ENCODE data around the gene CDK15.

Gene CDK15

GRCh38 chr2:201866643-201867473 lies 60.5 kb downstream of the CDK15 start:
- Histone ChIP-seq H3K79me2 (no peaks in the 10 kb centered on the region), H3K4me3 (ENCODE audit: low read depth, low read length) (no peak overlapping the region), H3K9me3 (ENCODE audit: control insufficient read depth, low read length) (no peaks in the 10 kb centered on the region)

GRCh38 chr2:201871471-201871870 lies 65.1 kb downstream of the CDK15 start:
- Histone ChIP-seq H3K79me2 (no peaks in the 10 kb centered on the region), H3K27ac (no peak overlapping the region), H2AFZ (no peak overlapping the region), H3K4me3 (ENCODE audit: low read depth, low read length) (no peak overlapping the region), H3K9ac (no peak overlapping the region), H3K36me3 (ENCODE audit: control insufficient read depth, insufficient read depth, low read length) (no peaks in the 10 kb centered on the region), H3K4me1 (no peaks in the 10 kb centered on the region), H3K4me2 (ENCODE audit: low read length) (no peak overlapping the region), H3K9me3 (ENCODE audit: control insufficient read depth, low read length) (no peaks in the 10 kb centered on the region), H3K27me3 (ENCODE audit: control insufficient read depth, insufficient read depth, low read length) (no peaks in the 10 kb centered on the region)
- TF ChIP-seq CTCF (IDR thresholded peaks at IDR 0.05) = no peak

More at GRCh38 chr2:201866643-201867473, 60.5 kb downstream of the CDK15 start:
- Histone ChIP-seq H3K27ac (no peak overlapping the region), H3K9ac (no peak overlapping the region), H3K27me3 (ENCODE audit: control insufficient read depth, insufficient read depth, low read length) (no peaks in the 10 kb centered on the region), H3K36me3 (ENCODE audit: control insufficient read depth, insufficient read depth, low read length) (no peaks in the 10 kb centered on the region), H2AFZ (no peak overlapping the region), H3K4me1 (no peaks in the 10 kb centered on the region), H3K4me2 (ENCODE audit: low read length) (no peak overlapping the region)
- TF ChIP-seq CTCF (IDR thresholded peaks at IDR 0.05) = no peak

GRCh38 chr2:201872591-201872990 lies 66.3 kb downstream of the CDK15 start:
- no peaks in the 10 kb centered on the region for H3K79me2 ChIP-seq
- H3K9me3 ChIP-seq (ENCODE audit: control insufficient read depth, low read length) = no peaks in the 10 kb centered on the region
- H3K27me3 ChIP-seq (ENCODE audit: control insufficient read depth, insufficient read depth, low read length) = no peaks in the 10 kb centered on the region
- no peak overlapping the region for H3K27ac ChIP-seq
- H3K9ac ChIP-seq = no peak overlapping the region
- H3K36me3 ChIP-seq (ENCODE audit: control insufficient read depth, insufficient read depth, low read length) = no peaks in the 10 kb centered on the region
- H3K4me3 ChIP-seq (ENCODE audit: low read depth, low read length) = no peak overlapping the region
- no peak overlapping the region for H3K4me2 ChIP-seq (ENCODE audit: low read length)
- H2AFZ ChIP-seq = no peak overlapping the region
- no peak for TF ChIP-seq CTCF (IDR thresholded peaks at IDR 0.05)
- H3K4me1 ChIP-seq = no peaks in the 10 kb centered on the region

- Histone ChIP-seq H3K4me2 (ENCODE audit: low read length) (no peak overlapping the region), H2AFZ (no peak overlapping the region), H3K4me1 (peaks cover 7% of the 10 kb centered on the region), H3K4me3 (ENCODE audit: low read depth, low read length) (no peak overlapping the region), H3K79me2 (no peaks in the 10 kb centered on the region), H3K27me3 (ENCODE audit: control insufficient read depth, insufficient read depth, low read length) (no peaks in the 10 kb centered on the region), H3K9me3 (ENCODE audit: control insufficient read depth, low read length) (no peaks in the 10 kb centered on the region), H3K9ac (no peak overlapping the region), H3K36me3 (ENCODE audit: control insufficient read depth, insufficient read depth, low read length) (no peaks in the 10 kb centered on the region), H3K27ac (no peak overlapping the region)
- no peak for TF ChIP-seq CTCF (IDR thresholded peaks at IDR 0.05)
Observed at GRCh38 chr2:201879996-201880395, 73.7 kb downstream of the CDK15 start.

- Histone ChIP-seq H3K79me2 (no peaks in the 10 kb centered on the region), H3K4me1 (peaks cover 7% of the 10 kb centered on the region), H3K36me3 (ENCODE audit: control insufficient read depth, insufficient read depth, low read length) (no peaks in the 10 kb centered on the region), H3K4me2 (ENCODE audit: low read length) (no peak overlapping the region), H3K9ac (no peak overlapping the region), H2AFZ (no peak overlapping the region), H3K27ac (no peak overlapping the region), H3K4me3 (ENCODE audit: low read depth, low read length) (no peak overlapping the region), H3K9me3 (ENCODE audit: control insufficient read depth, low read length) (no peaks in the 10 kb centered on the region), H3K27me3 (ENCODE audit: control insufficient read depth, insufficient read depth, low read length) (no peaks in the 10 kb centered on the region)
- TF ChIP-seq CTCF (IDR thresholded peaks at IDR 0.05) = no peak
Observed at GRCh38 chr2:201880579-201880978, 74.2 kb downstream of the CDK15 start.

Data from parathyroid adenoma (tissue), 2 donors.